ENCODE measurements around the gene ERC2.

Gene ERC2

GRCh38 chr3:56154297-56154696, 314.0 kb downstream of the ERC2 start:
- Mint-ChIP-seq H3K27me3 (ENCODE audit: low read depth) (no peaks in the 10 kb centered on the region), H3K4me1 (ENCODE audit: low read depth) (no peaks in the 10 kb centered on the region), H3K36me3 (ENCODE audit: low read depth) (no peaks in the 10 kb centered on the region), H3K4me3 (no peak overlapping the region), H3K27ac (no peak overlapping the region), H3K9me3 (no peaks in the 10 kb centered on the region)

- no peaks in the 10 kb centered on the region for H3K9me3 Mint-ChIP-seq
- no peaks in the 10 kb centered on the region for H3K27me3 Mint-ChIP-seq (ENCODE audit: low read depth)
- no peaks in the 10 kb centered on the region for H3K4me1 Mint-ChIP-seq (ENCODE audit: low read depth)
- H3K36me3 Mint-ChIP-seq (ENCODE audit: low read depth) = no peaks in the 10 kb centered on the region
- H3K4me3 Mint-ChIP-seq = no peak overlapping the region
- no peak overlapping the region for H3K27ac Mint-ChIP-seq
Observed at GRCh38 chr3:56147354-56147753, 320.9 kb downstream of the ERC2 start.

- Mint-ChIP-seq H3K9me3 (no peaks in the 10 kb centered on the region), H3K27me3 (ENCODE audit: low read depth) (no peaks in the 10 kb centered on the region), H3K4me1 (ENCODE audit: low read depth) (no peaks in the 10 kb centered on the region), H3K4me3 (no peak overlapping the region), H3K27ac (no peak overlapping the region), H3K36me3 (ENCODE audit: low read depth) (no peaks in the 10 kb centered on the region)
Observed at GRCh38 chr3:56145410-56145809, 322.9 kb downstream of the ERC2 start.

GRCh38 chr3:56144805-56145204, 323.5 kb downstream of the ERC2 start:
- Mint-ChIP-seq H3K27me3 (ENCODE audit: low read depth) (no peaks in the 10 kb centered on the region), H3K9me3 (no peaks in the 10 kb centered on the region), H3K4me3 (no peak overlapping the region), H3K4me1 (ENCODE audit: low read depth) (no peaks in the 10 kb centered on the region), H3K27ac (no peak overlapping the region), H3K36me3 (ENCODE audit: low read depth) (no peaks in the 10 kb centered on the region)

- H3K9me3 Mint-ChIP-seq = no peaks in the 10 kb centered on the region
- H3K27me3 Mint-ChIP-seq (ENCODE audit: low read depth) = no peaks in the 10 kb centered on the region
- H3K4me1 Mint-ChIP-seq (ENCODE audit: low read depth) = no peaks in the 10 kb centered on the region
- H3K36me3 Mint-ChIP-seq (ENCODE audit: low read depth) = no peaks in the 10 kb centered on the region
- H3K4me3 Mint-ChIP-seq = no peak overlapping the region
- H3K27ac Mint-ChIP-seq = no peak overlapping the region
Observed at GRCh38 chr3:56137415-56137814, 330.9 kb downstream of the ERC2 start.

GRCh38 chr3:56136514-56136913, 331.8 kb downstream of the ERC2 start:
- H3K4me1 Mint-ChIP-seq (ENCODE audit: low read depth) = no peaks in the 10 kb centered on the region
- no peaks in the 10 kb centered on the region for H3K9me3 Mint-ChIP-seq
- H3K27me3 Mint-ChIP-seq (ENCODE audit: low read depth) = no peaks in the 10 kb centered on the region
- no peaks in the 10 kb centered on the region for H3K36me3 Mint-ChIP-seq (ENCODE audit: low read depth)
- H3K27ac Mint-ChIP-seq = no peak overlapping the region
- no peak overlapping the region for H3K4me3 Mint-ChIP-seq

- no peaks in the 10 kb centered on the region for H3K27me3 Mint-ChIP-seq (ENCODE audit: low read depth)
- no peaks in the 10 kb centered on the region for H3K4me1 Mint-ChIP-seq (ENCODE audit: low read depth)
- no peaks in the 10 kb centered on the region for H3K9me3 Mint-ChIP-seq
- H3K27ac Mint-ChIP-seq = no peak overlapping the region
- H3K36me3 Mint-ChIP-seq (ENCODE audit: low read depth) = no peaks in the 10 kb centered on the region
- H3K4me3 Mint-ChIP-seq = no peak overlapping the region
Observed at GRCh38 chr3:56135941-56136340, 332.3 kb downstream of the ERC2 start.

GRCh38 chr3:56133423-56133822, 334.8 kb downstream of the ERC2 start:
- Mint-ChIP-seq H3K4me1 (ENCODE audit: low read depth) (no peaks in the 10 kb centered on the region), H3K4me3 (no peak overlapping the region), H3K9me3 (no peaks in the 10 kb centered on the region), H3K27ac (no peak overlapping the region), H3K27me3 (ENCODE audit: low read depth) (no peaks in the 10 kb centered on the region), H3K36me3 (ENCODE audit: low read depth) (no peaks in the 10 kb centered on the region)

GRCh38 chr3:56132762-56133161, 335.5 kb downstream of the ERC2 start:
- no peak overlapping the region for H3K27ac Mint-ChIP-seq
- H3K4me1 Mint-ChIP-seq (ENCODE audit: low read depth) = no peaks in the 10 kb centered on the region
- no peaks in the 10 kb centered on the region for H3K9me3 Mint-ChIP-seq
- H3K36me3 Mint-ChIP-seq (ENCODE audit: low read depth) = no peaks in the 10 kb centered on the region
- H3K27me3 Mint-ChIP-seq (ENCODE audit: low read depth) = no peaks in the 10 kb centered on the region
- no peak overlapping the region for H3K4me3 Mint-ChIP-seq

- no peaks in the 10 kb centered on the region for H3K27me3 Mint-ChIP-seq (ENCODE audit: low read depth)
- no peaks in the 10 kb centered on the region for H3K36me3 Mint-ChIP-seq (ENCODE audit: low read depth)
- H3K4me1 Mint-ChIP-seq (ENCODE audit: low read depth) = no peaks in the 10 kb centered on the region
- H3K9me3 Mint-ChIP-seq = no peaks in the 10 kb centered on the region
- H3K27ac Mint-ChIP-seq = no peak overlapping the region
- H3K4me3 Mint-ChIP-seq = no peak overlapping the region
Observed at GRCh38 chr3:56131974-56132590, 336.2 kb downstream of the ERC2 start.

- Mint-ChIP-seq H3K4me1 (ENCODE audit: low read depth) (no peaks in the 10 kb centered on the region), H3K27me3 (ENCODE audit: low read depth) (peaks cover 3% of the 10 kb centered on the region), H3K4me3 (no peak overlapping the region), H3K9me3 (no peaks in the 10 kb centered on the region), H3K27ac (no peak overlapping the region), H3K36me3 (ENCODE audit: low read depth) (no peaks in the 10 kb centered on the region)
Observed at GRCh38 chr3:56130036-56130435, 338.2 kb downstream of the ERC2 start.

GRCh38 chr3:56126632-56127031, 341.6 kb downstream of the ERC2 start:
- Mint-ChIP-seq H3K4me3 (no peak overlapping the region), H3K27me3 (ENCODE audit: low read depth) (peaks cover 3% of the 10 kb centered on the region), H3K4me1 (ENCODE audit: low read depth) (no peaks in the 10 kb centered on the region), H3K9me3 (no peaks in the 10 kb centered on the region), H3K27ac (no peak overlapping the region), H3K36me3 (ENCODE audit: low read depth) (no peaks in the 10 kb centered on the region)

- Mint-ChIP-seq H3K27me3 (ENCODE audit: low read depth) (peaks cover 3% of the 10 kb centered on the region), H3K36me3 (ENCODE audit: low read depth) (no peaks in the 10 kb centered on the region), H3K9me3 (no peaks in the 10 kb centered on the region), H3K4me1 (ENCODE audit: low read depth) (no peaks in the 10 kb centered on the region), H3K4me3 (no peak overlapping the region), H3K27ac (no peak overlapping the region)
Observed at GRCh38 chr3:56125358-56126005, 342.8 kb downstream of the ERC2 start.

GRCh38 chr3:56124546-56124945, 343.7 kb downstream of the ERC2 start:
- Mint-ChIP-seq H3K9me3 (no peaks in the 10 kb centered on the region), H3K27me3 (ENCODE audit: low read depth) (peaks cover 3% of the 10 kb centered on the region), H3K4me3 (no peak overlapping the region), H3K4me1 (ENCODE audit: low read depth) (no peaks in the 10 kb centered on the region), H3K27ac (no peak overlapping the region), H3K36me3 (ENCODE audit: low read depth) (no peaks in the 10 kb centered on the region)

GRCh38 chr3:56123487-56123886, 344.8 kb downstream of the ERC2 start:
- H3K36me3 Mint-ChIP-seq (ENCODE audit: low read depth) = no peaks in the 10 kb centered on the region
- no peaks in the 10 kb centered on the region for H3K4me1 Mint-ChIP-seq (ENCODE audit: low read depth)
- peaks cover 3% of the 10 kb centered on the region for H3K27me3 Mint-ChIP-seq (ENCODE audit: low read depth)
- no peaks in the 10 kb centered on the region for H3K9me3 Mint-ChIP-seq
- H3K27ac Mint-ChIP-seq = no peak overlapping the region
- no peak overlapping the region for H3K4me3 Mint-ChIP-seq

Data from T-helper 1 cell treated with Interleukin-12 subunit alpha and Interleukin-12 subunit beta and Interleukin-4 antibody, amounts not matched to agents 30 μg/mL and 1 μg/mL, for 36 hours (primary cell).